ENCODE measurements around the gene LRFN2. TPM values are rescaled to one million over a fixed set of nuclear protein-coding genes. Genes with fewer than 3 reads are reported as not detected.
A peak's percentile ranks its signal among the peaks of the same experiment; 100 is the strongest.

LRFN2 gene
- total and polyA plus RNA-seq, 2 experiments from 2014 or later, result 0.29 to 2.5 TPM

GRCh38 chr6:40378071-40378724 lies 209.0 kb downstream of the LRFN2 start:
- no peaks in the 10 kb centered on the region for H3K36me3 ChIP-seq (ENCODE audit: insufficient read depth)
- no peaks in the 10 kb centered on the region for H3K27me3 ChIP-seq (ENCODE audit: insufficient read depth)
- H3K4me3 ChIP-seq, result no peak overlapping the region
- H3K4me3 Mint-ChIP-seq, result no peak overlapping the region
- DNase-seq (ENCODE audit: low spot score) (peak; percentile 17), ATAC-seq (no peak)
- no peaks in the 10 kb centered on the region for H3K79me2 ChIP-seq (replicated peaks; ENCODE audit: insufficient read depth)
- H3K9me3 Mint-ChIP-seq, result no peaks in the 10 kb centered on the region
- no peaks in the 10 kb centered on the region for H3K4me1 ChIP-seq (ENCODE audit: insufficient read depth)
- H3K9me2 ChIP-seq (ENCODE audit: insufficient read depth), result peaks cover 6% of the 10 kb centered on the region
- H3K27me3 Mint-ChIP-seq (ENCODE audit: insufficient read depth, low read depth, poor library complexity), result peaks cover 7% of the 10 kb centered on the region
- H2AFZ ChIP-seq, result no peak overlapping the region
- H4K20me1 ChIP-seq (replicated peaks; ENCODE audit: insufficient read depth), result no peaks in the 10 kb centered on the region
- H3K27ac ChIP-seq (ENCODE audit: low read depth), result no peak overlapping the region
- H3K4me2 ChIP-seq, result no peak overlapping the region
- no peaks in the 10 kb centered on the region for H3F3A ChIP-seq (replicated peaks; ENCODE audit: low read depth)
- no peak overlapping the region for H3K27ac Mint-ChIP-seq
- TF ChIP-seq REST (IDR thresholded peaks at IDR 0.05; ENCODE audit: unreplicated experiment) (no peak), POLR2AphosphoS5 (IDR thresholded peaks at IDR 0.05; ENCODE audit: low read depth) (no peak), NANOG (IDR thresholded peaks at IDR 0.05; ENCODE audit: borderline replicate concordance) (no peak), CTCF (conservative IDR thresholded peaks at IDR 0.05; ENCODE audit: low read depth in 2 of 2) (no peak), ZNF462 (CRISPR knock-in tag; IDR thresholded peaks at IDR 0.05) (no peak), EZH2phosphoT487 (IDR thresholded peaks at IDR 0.05; ENCODE audit: unreplicated experiment) (no peak), ETS1 (IDR thresholded peaks at IDR 0.05) (no peak), CREB1 (CRISPR knock-in tag; IDR thresholded peaks at IDR 0.05; ENCODE audit: low read depth) (no peak), STAT1 (IDR thresholded peaks at IDR 0.05; ENCODE audit: unreplicated experiment) (no peak), JUNB (IDR thresholded peaks at IDR 0.05; ENCODE audit: unreplicated experiment) (no peak), EZH2 (IDR thresholded peaks at IDR 0.05; ENCODE audit: low read depth, unreplicated experiment) (no peak)
- H3K4me1 Mint-ChIP-seq, result no peaks in the 10 kb centered on the region; the same call in 2 of the 3 replicates
- H3K36me3 Mint-ChIP-seq (ENCODE audit: low read depth), result no peaks in the 10 kb centered on the region

Data from GM23338 (cell line).